H1 (cell line): ENCODE measurements around the gene ZNF148. TPM values are rescaled to one million over a fixed set of nuclear protein-coding genes. Genes with fewer than 3 reads are reported as not detected.

Source experiments
- CTCF ChIA-PET: fragments of 300-600 bp; sonication (Branson Sonifier 250); formaldehyde crosslinking; loops from one replicate; lab custom pipeline; 2021; ENCODE audit not compliant: partially characterized antibody; lab: Charles Lee
- POLR2A ChIA-PET: fragments of 300-600 bp; sonication (Branson Sonifier 250); formaldehyde crosslinking; loops from one replicate; lab custom pipeline; 2021; ENCODE audit warnings: inconsistent platforms; ENCODE audit not compliant: partially characterized antibody; lab: Charles Lee
- DNase-seq, 2 experiments: peaks; one replicate each; pipeline versions ENCODE4 v3.0.0 to v3.0.0-alpha.2; 2010 to 2022; ENCODE audit warnings: low spot score in 2 of 2, low read depth in 1 of 2, mixed read lengths in 1 of 2
- FAIRE-seq: peaks from 2 replicates; lab custom pipeline; 2011; peaks lifted over from hg19 to GRCh38; lab: Jason Lieb, UNC
- H2AFZ ChIP-seq: 2 replicates; pipeline ENCODE4 v1.8.1; 2012; ENCODE audit warnings: low read length, inconsistent platforms
- H2AK5ac ChIP-seq: 2 replicates; pipeline ENCODE4 v1.6.1; 2013; ENCODE audit warnings: low read depth, low read length
- H2BK120ac ChIP-seq: replicated peaks from 2 replicates; pipeline ENCODE3; 2013; ENCODE audit warnings: low read depth, low read length, inconsistent platforms
- H2BK12ac ChIP-seq: 2 replicates; pipeline ENCODE4 v1.6.1; 2013; ENCODE audit warnings: low read depth, low read length
- H2BK15ac ChIP-seq: 2 replicates; pipeline ENCODE4 v1.6.1; 2013; ENCODE audit warnings: low read length
- H2BK20ac ChIP-seq: 2 replicates; pipeline ENCODE4 v1.6.1; 2013; ENCODE audit warnings: low read length
- H2BK5ac ChIP-seq: 2 replicates; pipeline ENCODE4 v1.6.1; 2013; ENCODE audit warnings: low read depth, low read length
- H3K14ac ChIP-seq: 2 replicates; pipeline ENCODE4 v1.6.1; 2013; ENCODE audit warnings: inconsistent platforms; ENCODE audit not compliant: insufficient read length
- H3K18ac ChIP-seq: 2 replicates; pipeline ENCODE4 v1.6.1; 2013; ENCODE audit warnings: low read length; ENCODE audit errors: extremely low read depth
- H3K23ac ChIP-seq: 2 replicates; pipeline ENCODE4 v1.6.1; 2013; ENCODE audit warnings: inconsistent platforms; ENCODE audit not compliant: insufficient read length
- H3K23me2 ChIP-seq: 2 replicates; pipeline ENCODE4 v1.6.1; 2013; ENCODE audit warnings: low read depth, low read length
- H3K27ac ChIP-seq: 2 replicates; pipeline ENCODE4 v1.6.1; 2011; ENCODE audit warnings: low read depth, low read length, inconsistent platforms
- H3K27me3 ChIP-seq, 4 experiments: replicated peaks in 1 of 4; 1 replicate in 1 of 4; 2 replicates in 3 of 4; pipeline versions ENCODE4 v1.6.1 to v1.8.1; 2011 to 2013; ENCODE audit warnings: low read length in 3 of 4, mild to moderate bottlenecking in 3 of 4, inconsistent platforms in 2 of 4, mixed read lengths in 2 of 4, moderate library complexity in 1 of 4; ENCODE audit not compliant: control insufficient read depth in 3 of 4, insufficient read depth in 3 of 4; ENCODE audit errors: extremely low read depth in 1 of 4
- H3K36me3 ChIP-seq, 4 experiments: 2 replicates each; pipeline versions ENCODE4 v1.6.1 to v1.8.1; 2011 to 2013; ENCODE audit warnings: mild to moderate bottlenecking in 4 of 4, low read length in 3 of 4, moderate library complexity in 2 of 4, control low read depth in 1 of 4, inconsistent platforms in 1 of 4; ENCODE audit not compliant: insufficient read depth in 4 of 4, control insufficient read depth in 2 of 4
- H3K4ac ChIP-seq: replicated peaks from 2 replicates; pipeline ENCODE3; 2013; ENCODE audit warnings: low read length, low read depth, mixed read lengths, inconsistent platforms; ENCODE audit not compliant: insufficient read length
- H3K4me1 ChIP-seq, 4 experiments: replicated peaks in 1 of 4; 1 replicate in 1 of 4; 2 replicates in 3 of 4; pipeline versions ENCODE4 v1.6.1 to v1.8.1; 2011 to 2013; ENCODE audit warnings: low read length in 3 of 4, inconsistent platforms in 2 of 4, mixed read lengths in 1 of 4; ENCODE audit not compliant: insufficient read depth in 4 of 4, control insufficient read depth in 3 of 4
- H3K4me2 ChIP-seq, 2 experiments: 2 replicates each; pipeline versions ENCODE4 v1.6.1 to v1.8.1; 2011 to 2013; ENCODE audit warnings: low read depth in 2 of 2, low read length in 2 of 2, control low read depth in 1 of 2, inconsistent platforms in 1 of 2, mild to moderate bottlenecking in 1 of 2; ENCODE audit not compliant: insufficient read depth in 1 of 2
- H3K4me3 ChIP-seq, 4 experiments: fragments of 200-600, 300-600 bp in 1 of 4; sonication (generic), shearing (Covaris generic), sonication (Bioruptor Twin) in 1 of 4; 2 replicates each; pipeline versions ENCODE4 v1.5.1 to v1.8.1; 2011 to 2016; ENCODE audit warnings: low read length in 4 of 4, low read depth in 3 of 4, control low read depth in 2 of 4, inconsistent platforms in 2 of 4, mild to moderate bottlenecking in 2 of 4, mixed read lengths in 1 of 4, moderate library complexity in 1 of 4; ENCODE audit not compliant: insufficient read depth in 2 of 4; ENCODE audit errors: extremely low read depth in 1 of 4
- H3K56ac ChIP-seq: replicated peaks from 2 replicates; pipeline ENCODE3; 2013; ENCODE audit warnings: low read depth, mild to moderate bottlenecking, mixed read lengths, low read length, inconsistent platforms; ENCODE audit not compliant: insufficient read length
- H3K79me1 ChIP-seq: 2 replicates; pipeline ENCODE4 v1.6.1; 2013; ENCODE audit warnings: low read depth, low read length, control low read depth
- H3K79me2 ChIP-seq, 2 experiments: 2 replicates each; pipeline versions ENCODE4 v1.6.1 to v1.8.1; 2012 to 2013; ENCODE audit warnings: low read length in 2 of 2, mild to moderate bottlenecking in 2 of 2, inconsistent platforms in 1 of 2; ENCODE audit not compliant: insufficient read depth in 2 of 2, control insufficient read depth in 1 of 2
- H3K9ac ChIP-seq, 4 experiments: replicated peaks in 1 of 4; 1 replicate in 1 of 4; 2 replicates in 3 of 4; pipeline versions ENCODE4 v1.6.1 to v1.8.1; 2011 to 2013; ENCODE audit warnings: low read depth in 3 of 4, low read length in 3 of 4, control low read depth in 2 of 4, mild to moderate bottlenecking in 2 of 4, moderate library complexity in 2 of 4, inconsistent platforms in 1 of 4; ENCODE audit errors: extremely low read depth in 1 of 4
- H3K9me3 ChIP-seq, 2 experiments: 2 replicates each; pipeline versions ENCODE4 v1.6.1 to v1.8.1; 2012 to 2013; ENCODE audit warnings: mild to moderate bottlenecking in 2 of 2, moderate library complexity in 2 of 2, control low read depth in 1 of 2, inconsistent platforms in 1 of 2, low read depth in 1 of 2, low read length in 1 of 2, mixed read lengths in 1 of 2; ENCODE audit not compliant: insufficient read depth in 2 of 2
- H4K20me1 ChIP-seq, 2 experiments: replicated peaks in 1 of 2; 2 replicates each; pipeline versions ENCODE3 to v1.8.1; 2011 to 2013; ENCODE audit warnings: inconsistent platforms in 2 of 2, low read length in 2 of 2, mild to moderate bottlenecking in 1 of 2; ENCODE audit not compliant: insufficient read depth in 2 of 2, control insufficient read depth in 1 of 2
- H4K5ac ChIP-seq: 2 replicates; pipeline ENCODE4 v1.6.1; 2013; ENCODE audit warnings: low read length, low read depth, mixed read lengths, inconsistent platforms; ENCODE audit not compliant: insufficient read length
- H4K8ac ChIP-seq: 2 replicates; pipeline ENCODE4 v1.8.0; 2013; ENCODE audit warnings: mild to moderate bottlenecking, moderate library complexity, low read length, inconsistent platforms; ENCODE audit not compliant: insufficient read depth; ENCODE audit errors: extremely low read depth
- H4K91ac ChIP-seq: replicated peaks from 2 replicates; pipeline ENCODE3; 2013; ENCODE audit warnings: low read length, mixed read lengths, inconsistent platforms; ENCODE audit not compliant: insufficient read length
- BACH1 ChIP-seq: IDR thresholded peaks from 2 replicates; pipeline ENCODE4 v1.6.1; 2012; ENCODE audit warnings: low read length, improper control_type of control experiment
- MAFK ChIP-seq: IDR thresholded peaks from 2 replicates; pipeline ENCODE4 v1.6.1; 2012; ENCODE audit warnings: low read depth, mild to moderate bottlenecking, improper control_type of control experiment, low read length
- SP1 ChIP-seq: IDR thresholded peaks from 2 replicates; pipeline ENCODE4 v1.6.1; 2011; ENCODE audit warnings: low read depth, low read length
- WGBS, 2 experiments: shearing (Covaris generic) in 1 of 2; methylation state at CpG; one replicate each; pipeline versions ENCODE4 v1.1.6 to v1.1.7; 2013 to 2015; ENCODE audit warnings: low lambda C conversion rate in 2 of 2, mixed read lengths in 2 of 2, inconsistent platforms in 1 of 2, low coverage in 1 of 2, missing lambda C conversion rate in 1 of 2; ENCODE audit not compliant: insufficient replicate concordance in 2 of 2, insufficient coverage in 1 of 2, insufficient read length in 1 of 2; ENCODE audit errors: extremely low coverage in 1 of 2, missing lambda C conversion rate in 1 of 2; 5-methylcytosine and 5-hydroxymethylcytosine counted together
- polyA plus RNA-seq, 7 experiments: library from polyadenylated mRNA; depleted of rRNA in 3 of 7; stranded (reverse) in 5 of 7; unstranded in 2 of 7; fragments of >200 nt in 5 of 7; fragments of 200-250 nt in 2 of 7; gene quantifications; 1 replicate in 5 of 7; 2 replicates in 1 of 7; 4 replicates in 1 of 7; pipeline versions ENCODE4 v1.2.1 to v1.2.3, GENCODE V29; 2011 to 2013; ENCODE audit warnings: missing spikeins in 2 of 7, mixed read lengths in 2 of 7
- total RNA-seq: library from RNA; stranded (reverse); fragmentation: NEBNext Ultra II Directional; extraction: Animal tissue kit (Norgen Biotek cat#: 25700); gene quantifications from 2 replicates; pipeline ENCODE4 v1.2.1, GENCODE V29; 2021

Gene ZNF148
- total and polyA plus RNA-seq, 2 of the 8 experiments (the other 6 are each of a cell fraction or from before 2014, with no cell fraction given): 3.7 to 22.6 TPM

GRCh38 chr3:125351814-125352456 lies 23.2 kb downstream of the ZNF148 start:
- H4K5ac ChIP-seq: no peak overlapping the region
- peaks cover 0 to 2% of the 10 kb centered on the region in 2 experiments for H4K20me1 ChIP-seq
- H3K27ac ChIP-seq: no peak overlapping the region
- TF ChIP-seq BACH1 (peak; percentile 75), SP1 (no peak), MAFK (peak; percentile 69; the same call in 1 of the 2 replicates)
- no peak for FAIRE-seq
- no peaks in the 10 kb centered on the region; the same call in 1 of the 2 replicates for H3K23me2 ChIP-seq
- no peak overlapping the region for H2BK120ac ChIP-seq
- H3K4ac ChIP-seq: no peak overlapping the region
- H2BK20ac ChIP-seq: no peak overlapping the region
- H3K36me3 ChIP-seq: no peaks in the 10 kb centered on the region
- POLR2A ChIA-PET: no interaction called here
- H3K27me3 ChIP-seq: no peaks in the 10 kb centered on the region
- H3K9me3 ChIP-seq: no peaks in the 10 kb centered on the region
- H2AK5ac ChIP-seq: no peak overlapping the region
- H3K79me1 ChIP-seq: peaks cover 7% of the 10 kb centered on the region; the same call in 1 of the 2 replicates
- H2BK12ac ChIP-seq: no peak overlapping the region
- H2BK5ac ChIP-seq: no peak overlapping the region
- DNase-seq: no peak
- no peak overlapping the region for H3K4me2 ChIP-seq
- no peak overlapping the region for H3K9ac ChIP-seq
- no peak overlapping the region for H3K23ac ChIP-seq
- CTCF ChIA-PET: interaction anchor here (1.1 to 2.0 kb wide), 2 partner anchors 10 to 17 kb away, joined by 3 to 4 read pairs; no protein-coding TSS in a partner anchor
- H4K91ac ChIP-seq: no peak overlapping the region
- no peak overlapping the region for H2AFZ ChIP-seq
- H3K14ac ChIP-seq: no peak overlapping the region
- H4K8ac ChIP-seq: no peak overlapping the region
- no peak overlapping the region for H3K18ac ChIP-seq
- H3K56ac ChIP-seq: no peak overlapping the region
- WGBS, 2 experiments: 85% methylated on average over 2 of the region's 2 CpGs; no CpG with 5 or more reads in 1 of the 2 experiments
- no peak overlapping the region for H3K4me3 ChIP-seq
- no peaks in the 10 kb centered on the region for H3K4me1 ChIP-seq
- peaks cover 7 to 98% of the 10 kb centered on the region in 2 experiments; a peak in 3 of 4 replicates for H3K79me2 ChIP-seq
- no peak overlapping the region for H2BK15ac ChIP-seq
